NCI-H1436 treated with DMSO at 0.1 percent for 48 hours (cell line): ENCODE data around the gene ALOXE3.
"Not testable (repeated sequence)": the region's sequence is repeated elsewhere in the genome, so short reads cannot be mapped to it uniquely, and the experiment has no call there.

Experiments
- DNase-seq: peaks from one replicate; lab custom pipeline; 2025; lab: John Stamatoyannopoulos, UW

The ALOXE3 gene

GRCh38 chr17:8071496-8071895 lies 46.8 kb downstream of the ALOXE3 start:
- DNase-seq: no peak

- DNase-seq: no peak
These were observed 48.8 kb downstream of the ALOXE3 start for GRCh38 chr17:8069587-8069860.

GRCh38 chr17:8068736-8069586 lies 49.4 kb downstream of the ALOXE3 start:
- DNase-seq: no peak

- no peak for DNase-seq
These were observed 50.5 kb downstream of the ALOXE3 start for GRCh38 chr17:8067806-8068205.

- no peak for DNase-seq
These were observed 51.2 kb downstream of the ALOXE3 start for GRCh38 chr17:8066841-8067775.

- no peak for DNase-seq
These were observed 53.7 kb downstream of the ALOXE3 start for GRCh38 chr17:8064561-8065019.

GRCh38 chr17:8063761-8064534 lies 54.4 kb downstream of the ALOXE3 start:
- DNase-seq: no peak

- no peak for DNase-seq
These were observed 55.4 kb downstream of the ALOXE3 start for GRCh38 chr17:8062807-8063483.

- no peak for DNase-seq
These were observed 55.9 kb downstream of the ALOXE3 start for GRCh38 chr17:8062435-8062806.

- not testable (repeated sequence) for DNase-seq
These were observed 56.5 kb downstream of the ALOXE3 start for GRCh38 chr17:8061851-8062250.

- peak; percentile 53 for DNase-seq
These were observed 58.0 kb downstream of the ALOXE3 start for GRCh38 chr17:8060274-8060673.

- no peak for DNase-seq
These were observed 59.2 kb downstream of the ALOXE3 start for GRCh38 chr17:8059131-8059530.

GRCh38 chr17:8057691-8058114 lies 60.6 kb downstream of the ALOXE3 start:
- DNase-seq: peak; percentile 71

GRCh38 chr17:8056976-8057625 lies 61.2 kb downstream of the ALOXE3 start:
- no peak for DNase-seq

GRCh38 chr17:8056232-8056975 lies 61.9 kb downstream of the ALOXE3 start:
- DNase-seq: no peak

- no peak for DNase-seq
These were observed 62.5 kb downstream of the ALOXE3 start for GRCh38 chr17:8055851-8056231.

- DNase-seq: no peak
These were observed 64.7 kb downstream of the ALOXE3 start for GRCh38 chr17:8053600-8053999.

GRCh38 chr17:8052256-8053252 lies 65.8 kb downstream of the ALOXE3 start:
- DNase-seq: no peak

- no peak for DNase-seq
These were observed 66.5 kb downstream of the ALOXE3 start for GRCh38 chr17:8051831-8052230.
